ENCODE results near the gene MTF2.
A peak's percentile ranks its signal among the peaks of the same experiment; 100 is the strongest.

MTF2 gene

GRCh38 chr1:93136445-93136844 lies 57.4 kb downstream of the MTF2 start:
- Histone ChIP-seq H3K4me2 (ENCODE audit: low read length) (no peak overlapping the region), H3K27me3 (ENCODE audit: insufficient read depth, low read length) (no peaks in the 10 kb centered on the region), H4K8ac (ENCODE audit: low read depth, low read length) (no peak overlapping the region), H2AFZ (ENCODE audit: insufficient read depth, low read length, poor library complexity) (no peak overlapping the region), H3K9me3 (ENCODE audit: insufficient read depth, low read depth, low read length) (no peaks in the 10 kb centered on the region), H3K36me3 (ENCODE audit: control insufficient read depth in 1 of 2, insufficient read depth in 2 of 2, low read length in 2 of 2) (peaks cover 15 to 17% of the 10 kb centered on the region in 2 experiments), H3K79me2 (ENCODE audit: control insufficient read depth, insufficient read depth, low read length, poor library complexity) (no peaks in the 10 kb centered on the region), H3K18ac (ENCODE audit: low read length) (no peak overlapping the region), H2BK120ac (ENCODE audit: insufficient read depth, low read length, poor library complexity) (no peak overlapping the region), H4K12ac (ENCODE audit: low read depth, low read length) (no peak overlapping the region), H2AK5ac (ENCODE audit: low read length) (no peak overlapping the region), H3K4ac (ENCODE audit: low read depth, low read length) (no peak overlapping the region), H3K23ac (ENCODE audit: low read length) (no peak overlapping the region), H2BK12ac (ENCODE audit: low read length) (no peak overlapping the region), H3K27ac (ENCODE audit: low read depth, low read length) (no peak overlapping the region), H3K79me1 (ENCODE audit: low read length) (no peaks in the 10 kb centered on the region), H3K14ac (ENCODE audit: low read length) (no peak overlapping the region), H3K9ac (ENCODE audit: low read length) (no peak overlapping the region), H2BK5ac (ENCODE audit: low read depth, low read length, poor library complexity) (no peak overlapping the region), H4K91ac (ENCODE audit: low read depth, low read length) (no peak overlapping the region), H3K4me3 (ENCODE audit: low read depth, low read length) (no peak overlapping the region), H3K4me1 (ENCODE audit: control insufficient read depth in 1 of 2, insufficient read depth in 2 of 2, low read length in 2 of 2) (no peaks in the 10 kb centered on the region)
- no peak for DNase-seq
- WGBS (ENCODE audit: extremely low coverage, insufficient coverage, insufficient read length): no CpG with 5 or more reads among the region's 5 CpGs

- H3K4ac ChIP-seq (ENCODE audit: low read depth, low read length): no peak overlapping the region
- no peak overlapping the region for H3K9ac ChIP-seq (ENCODE audit: low read length)
- no peak overlapping the region for H3K4me3 ChIP-seq (ENCODE audit: low read depth, low read length)
- H3K27me3 ChIP-seq (ENCODE audit: insufficient read depth, low read length): no peaks in the 10 kb centered on the region
- no peaks in the 10 kb centered on the region for H3K4me1 ChIP-seq (ENCODE audit: control insufficient read depth in 1 of 2, insufficient read depth in 2 of 2, low read length in 2 of 2)
- no peak overlapping the region for H3K4me2 ChIP-seq (ENCODE audit: low read length)
- H3K18ac ChIP-seq (ENCODE audit: low read length): no peak overlapping the region
- H2BK12ac ChIP-seq (ENCODE audit: low read length): no peak overlapping the region
- H3K79me2 ChIP-seq (ENCODE audit: control insufficient read depth, insufficient read depth, low read length, poor library complexity): no peaks in the 10 kb centered on the region
- no peak overlapping the region for H4K12ac ChIP-seq (ENCODE audit: low read depth, low read length)
- H3K79me1 ChIP-seq (ENCODE audit: low read length): no peaks in the 10 kb centered on the region
- H3K9me3 ChIP-seq (ENCODE audit: insufficient read depth, low read depth, low read length): no peaks in the 10 kb centered on the region
- DNase-seq: peak in 1 of 2 donors; percentile 4
- no peak overlapping the region for H2BK120ac ChIP-seq (ENCODE audit: insufficient read depth, low read length, poor library complexity)
- no peak overlapping the region for H2BK5ac ChIP-seq (ENCODE audit: low read depth, low read length, poor library complexity)
- peaks cover 14 to 15% of the 10 kb centered on the region in 2 experiments for H3K36me3 ChIP-seq (ENCODE audit: control insufficient read depth in 1 of 2, insufficient read depth in 2 of 2, low read length in 2 of 2)
- H2AFZ ChIP-seq (ENCODE audit: insufficient read depth, low read length, poor library complexity): no peak overlapping the region
- WGBS (ENCODE audit: extremely low coverage, insufficient coverage, insufficient read length): no CpG with 5 or more reads among the region's 3 CpGs
- no peak overlapping the region for H2AK5ac ChIP-seq (ENCODE audit: low read length)
- no peak overlapping the region for H3K23ac ChIP-seq (ENCODE audit: low read length)
- H4K91ac ChIP-seq (ENCODE audit: low read depth, low read length): no peak overlapping the region
- H3K27ac ChIP-seq (ENCODE audit: low read depth, low read length): no peak overlapping the region
- no peak overlapping the region for H4K8ac ChIP-seq (ENCODE audit: low read depth, low read length)
- H3K14ac ChIP-seq (ENCODE audit: low read length): no peak overlapping the region
These were observed 58.7 kb downstream of the MTF2 start for GRCh38 chr1:93137604-93138292.

- no peak overlapping the region for H2BK120ac ChIP-seq (ENCODE audit: insufficient read depth, low read length, poor library complexity)
- no peak for DNase-seq
- H2AK5ac ChIP-seq (ENCODE audit: low read length): no peak overlapping the region
- no peak overlapping the region for H3K4me2 ChIP-seq (ENCODE audit: low read length)
- WGBS (ENCODE audit: extremely low coverage, insufficient coverage, insufficient read length): no CpG with 5 or more reads among the region's 1 CpG
- no peak overlapping the region for H3K23ac ChIP-seq (ENCODE audit: low read length)
- H3K18ac ChIP-seq (ENCODE audit: low read length): no peak overlapping the region
- H3K79me1 ChIP-seq (ENCODE audit: low read length): no peaks in the 10 kb centered on the region
- no peaks in the 10 kb centered on the region for H3K27me3 ChIP-seq (ENCODE audit: insufficient read depth, low read length)
- no peaks in the 10 kb centered on the region for H3K9me3 ChIP-seq (ENCODE audit: insufficient read depth, low read depth, low read length)
- no peak overlapping the region for H3K14ac ChIP-seq (ENCODE audit: low read length)
- no peaks in the 10 kb centered on the region for H3K79me2 ChIP-seq (ENCODE audit: control insufficient read depth, insufficient read depth, low read length, poor library complexity)
- H4K91ac ChIP-seq (ENCODE audit: low read depth, low read length): no peak overlapping the region
- no peak overlapping the region for H4K8ac ChIP-seq (ENCODE audit: low read depth, low read length)
- no peaks in the 10 kb centered on the region for H3K4me1 ChIP-seq (ENCODE audit: control insufficient read depth in 1 of 2, insufficient read depth in 2 of 2, low read length in 2 of 2)
- H2AFZ ChIP-seq (ENCODE audit: insufficient read depth, low read length, poor library complexity): no peak overlapping the region
- H3K4ac ChIP-seq (ENCODE audit: low read depth, low read length): no peak overlapping the region
- H4K12ac ChIP-seq (ENCODE audit: low read depth, low read length): no peak overlapping the region
- no peak overlapping the region for H3K9ac ChIP-seq (ENCODE audit: low read length)
- H3K4me3 ChIP-seq (ENCODE audit: low read depth, low read length): no peak overlapping the region
- H2BK12ac ChIP-seq (ENCODE audit: low read length): no peak overlapping the region
- H2BK5ac ChIP-seq (ENCODE audit: low read depth, low read length, poor library complexity): no peak overlapping the region
- H3K36me3 ChIP-seq (ENCODE audit: control insufficient read depth in 1 of 2, insufficient read depth in 2 of 2, low read length in 2 of 2): peaks cover 7 to 9% of the 10 kb centered on the region in 2 experiments
- no peak overlapping the region for H3K27ac ChIP-seq (ENCODE audit: low read depth, low read length)
These were observed 61.0 kb downstream of the MTF2 start for GRCh38 chr1:93140106-93140505.

- Histone ChIP-seq H3K4ac (ENCODE audit: low read depth, low read length) (no peak overlapping the region), H3K23ac (ENCODE audit: low read length) (no peak overlapping the region), H2BK5ac (ENCODE audit: low read depth, low read length, poor library complexity) (no peak overlapping the region), H4K8ac (ENCODE audit: low read depth, low read length) (no peak overlapping the region), H3K9ac (ENCODE audit: low read length) (no peak overlapping the region), H3K79me1 (ENCODE audit: low read length) (no peaks in the 10 kb centered on the region), H3K79me2 (ENCODE audit: control insufficient read depth, insufficient read depth, low read length, poor library complexity) (no peaks in the 10 kb centered on the region), H2BK12ac (ENCODE audit: low read length) (no peak overlapping the region), H3K4me2 (ENCODE audit: low read length) (no peak overlapping the region), H2BK120ac (ENCODE audit: insufficient read depth, low read length, poor library complexity) (no peak overlapping the region), H3K27ac (ENCODE audit: low read depth, low read length) (no peak overlapping the region), H3K18ac (ENCODE audit: low read length) (no peak overlapping the region), H4K12ac (ENCODE audit: low read depth, low read length) (no peak overlapping the region), H3K4me3 (ENCODE audit: low read depth, low read length) (no peak overlapping the region), H3K9me3 (ENCODE audit: insufficient read depth, low read depth, low read length) (no peaks in the 10 kb centered on the region), H2AFZ (ENCODE audit: insufficient read depth, low read length, poor library complexity) (no peak overlapping the region), H4K91ac (ENCODE audit: low read depth, low read length) (no peak overlapping the region), H3K14ac (ENCODE audit: low read length) (no peak overlapping the region), H3K27me3 (ENCODE audit: insufficient read depth, low read length) (no peaks in the 10 kb centered on the region), H2AK5ac (ENCODE audit: low read length) (no peak overlapping the region), H3K4me1 (ENCODE audit: control insufficient read depth in 1 of 2, insufficient read depth in 2 of 2, low read length in 2 of 2) (no peaks in the 10 kb centered on the region), H3K36me3 (ENCODE audit: control insufficient read depth in 1 of 2, insufficient read depth in 2 of 2, low read length in 2 of 2) (peaks cover 2 to 3% of the 10 kb centered on the region in 2 experiments)
- no peak for DNase-seq
- no CpG with 5 or more reads among the region's 2 CpGs for WGBS (ENCODE audit: extremely low coverage, insufficient coverage, insufficient read length)
These were observed 63.1 kb downstream of the MTF2 start for GRCh38 chr1:93142161-93142560.

Data from trophoblast cell (in vitro differentiated cells and primary cell).